ENCODE measurements around the gene NGRN.

NGRN gene

GRCh38 chr15:90227336-90227735 lies 38.1 kb upstream of the NGRN start:
- no peak for TF ChIP-seq USF1 (IDR thresholded peaks at IDR 0.05)
- no peak for TF ChIP-seq TAF1 (IDR thresholded peaks at IDR 0.05; ENCODE audit: low read depth)
- TF ChIP-seq FOXM1 (IDR thresholded peaks at IDR 0.05; ENCODE audit: borderline replicate concordance, low read depth), result no peak

- no peak for TF ChIP-seq NFIC (IDR thresholded peaks at IDR 0.05)
- TF ChIP-seq EP300 (IDR thresholded peaks at IDR 0.05; ENCODE audit: borderline replicate concordance), result no peak
- no peak for TF ChIP-seq EGR1 (IDR thresholded peaks at IDR 0.05)
- no peak for TF ChIP-seq RAD21 (IDR thresholded peaks at IDR 0.05; ENCODE audit: low read depth)
- TF ChIP-seq CREB1 (IDR thresholded peaks at IDR 0.05; ENCODE audit: low read depth), result no peak
- no peak for TF ChIP-seq TCF12 (IDR thresholded peaks at IDR 0.05; ENCODE audit: low read depth)
- TF ChIP-seq FOXM1 (IDR thresholded peaks at IDR 0.05; ENCODE audit: borderline replicate concordance, low read depth), result no peak
- no peak for TF ChIP-seq YY1 (IDR thresholded peaks at IDR 0.05; ENCODE audit: low read depth)
- TF ChIP-seq TAF1 (IDR thresholded peaks at IDR 0.05; ENCODE audit: low read depth), result no peak
- TF ChIP-seq MAX (IDR thresholded peaks at IDR 0.05), result no peak
- TF ChIP-seq CEBPB (IDR thresholded peaks at IDR 0.05), result no peak
- no peak for TF ChIP-seq USF1 (IDR thresholded peaks at IDR 0.05)
- TF ChIP-seq REST (IDR thresholded peaks at IDR 0.05; ENCODE audit: low read depth), result no peak
Measured at GRCh38 chr15:90227816-90228772, 37.4 kb upstream of the NGRN start.

- TF ChIP-seq USF1 (IDR thresholded peaks at IDR 0.05) (no peak), MAX (IDR thresholded peaks at IDR 0.05) (0 out of 2 replicates have a peak, but pooled peaks have one; percentile 17), RAD21 (IDR thresholded peaks at IDR 0.05; ENCODE audit: low read depth) (no peak), TCF12 (IDR thresholded peaks at IDR 0.05; ENCODE audit: low read depth) (no peak)
Measured at GRCh38 chr15:90228960-90229359, 36.5 kb upstream of the NGRN start.

GRCh38 chr15:90230071-90230494 lies 35.4 kb upstream of the NGRN start:
- TF ChIP-seq RAD21 (IDR thresholded peaks at IDR 0.05; ENCODE audit: low read depth), result no peak
- no peak for TF ChIP-seq TEAD4 (IDR thresholded peaks at IDR 0.05)

- TF ChIP-seq RAD21 (IDR thresholded peaks at IDR 0.05; ENCODE audit: low read depth), result no peak
- TF ChIP-seq YY1 (IDR thresholded peaks at IDR 0.05; ENCODE audit: low read depth), result no peak
- no peak for TF ChIP-seq CREB1 (IDR thresholded peaks at IDR 0.05; ENCODE audit: low read depth)
- TF ChIP-seq TAF1 (IDR thresholded peaks at IDR 0.05; ENCODE audit: low read depth), result no peak
- TF ChIP-seq EGR1 (IDR thresholded peaks at IDR 0.05), result no peak
- no peak for TF ChIP-seq USF1 (IDR thresholded peaks at IDR 0.05)
- no peak for TF ChIP-seq ZBTB7A (IDR thresholded peaks at IDR 0.05; ENCODE audit: low read depth)
- no peak for TF ChIP-seq FOXM1 (IDR thresholded peaks at IDR 0.05; ENCODE audit: borderline replicate concordance, low read depth)
- TF ChIP-seq EP300 (IDR thresholded peaks at IDR 0.05; ENCODE audit: borderline replicate concordance), result no peak
- no peak for TF ChIP-seq NFIC (IDR thresholded peaks at IDR 0.05)
- no peak for TF ChIP-seq REST (IDR thresholded peaks at IDR 0.05; ENCODE audit: low read depth)
- TF ChIP-seq MAX (IDR thresholded peaks at IDR 0.05), result no peak
- TF ChIP-seq TCF12 (IDR thresholded peaks at IDR 0.05; ENCODE audit: low read depth), result no peak
- no peak for TF ChIP-seq CEBPB (IDR thresholded peaks at IDR 0.05)
- TF ChIP-seq TEAD4 (IDR thresholded peaks at IDR 0.05), result no peak
Measured at GRCh38 chr15:90230610-90231009, 34.9 kb upstream of the NGRN start.
